HG02870 (cell line): Measurements from ENCODE around the gene CD55.

Experiments
- ATAC-seq: cut with Tn5 transposase; IDR thresholded peaks from one replicate; pipeline ENCODE4 v1.9.1; 2021; ENCODE audit warnings: mild to moderate bottlenecking, moderate library complexity; ENCODE audit not compliant: unreplicated experiment

CD55 gene

DNA sequence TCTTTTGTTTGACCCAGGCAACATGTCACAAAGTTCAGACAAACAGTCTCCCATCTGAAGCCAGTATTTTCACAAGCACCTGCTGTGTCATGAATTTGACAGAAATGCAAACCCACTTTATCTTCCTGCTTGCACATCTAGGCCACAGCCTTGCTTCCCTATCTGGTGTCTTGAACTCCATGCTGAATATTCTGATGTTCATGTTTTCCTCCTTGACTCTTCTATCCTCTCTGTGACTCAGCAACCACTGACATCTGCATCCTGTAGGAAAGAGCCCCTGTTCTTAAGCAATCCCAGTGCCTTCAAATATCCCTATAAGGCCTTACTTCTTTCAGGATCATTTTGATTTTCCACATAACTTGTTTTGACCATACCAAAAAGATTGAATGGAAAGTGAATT is 6.5 kb downstream of the CD55 start:
- no peak for ATAC-seq

GRCh38 chr1:207328908-207329440 is 7.5 kb downstream of the CD55 start:
- ATAC-seq = no peak

DNA sequence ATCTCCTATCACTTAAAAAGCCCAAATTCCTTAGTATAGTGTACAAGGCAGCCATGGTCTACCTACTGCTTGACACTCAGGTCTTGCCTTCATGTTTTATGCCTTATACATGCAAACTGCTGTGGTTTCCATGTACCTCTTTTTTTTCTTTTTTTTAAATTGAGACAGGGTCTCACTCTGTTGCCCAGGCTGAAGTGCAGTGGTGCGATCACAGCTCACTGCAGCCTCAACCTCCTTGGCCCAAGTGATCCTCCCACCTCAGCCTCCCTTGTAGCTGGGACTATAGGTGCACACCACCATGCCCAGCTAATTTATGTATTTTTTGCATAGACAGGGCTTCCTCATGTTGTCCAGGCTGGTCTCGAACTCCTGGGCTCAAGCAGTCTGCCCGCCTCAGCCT is 8.0 kb downstream of the CD55 start:
- no peak for ATAC-seq

GRCh38 chr1:207330011-207330710 is 8.7 kb downstream of the CD55 start:
- no peak for ATAC-seq

DNA sequence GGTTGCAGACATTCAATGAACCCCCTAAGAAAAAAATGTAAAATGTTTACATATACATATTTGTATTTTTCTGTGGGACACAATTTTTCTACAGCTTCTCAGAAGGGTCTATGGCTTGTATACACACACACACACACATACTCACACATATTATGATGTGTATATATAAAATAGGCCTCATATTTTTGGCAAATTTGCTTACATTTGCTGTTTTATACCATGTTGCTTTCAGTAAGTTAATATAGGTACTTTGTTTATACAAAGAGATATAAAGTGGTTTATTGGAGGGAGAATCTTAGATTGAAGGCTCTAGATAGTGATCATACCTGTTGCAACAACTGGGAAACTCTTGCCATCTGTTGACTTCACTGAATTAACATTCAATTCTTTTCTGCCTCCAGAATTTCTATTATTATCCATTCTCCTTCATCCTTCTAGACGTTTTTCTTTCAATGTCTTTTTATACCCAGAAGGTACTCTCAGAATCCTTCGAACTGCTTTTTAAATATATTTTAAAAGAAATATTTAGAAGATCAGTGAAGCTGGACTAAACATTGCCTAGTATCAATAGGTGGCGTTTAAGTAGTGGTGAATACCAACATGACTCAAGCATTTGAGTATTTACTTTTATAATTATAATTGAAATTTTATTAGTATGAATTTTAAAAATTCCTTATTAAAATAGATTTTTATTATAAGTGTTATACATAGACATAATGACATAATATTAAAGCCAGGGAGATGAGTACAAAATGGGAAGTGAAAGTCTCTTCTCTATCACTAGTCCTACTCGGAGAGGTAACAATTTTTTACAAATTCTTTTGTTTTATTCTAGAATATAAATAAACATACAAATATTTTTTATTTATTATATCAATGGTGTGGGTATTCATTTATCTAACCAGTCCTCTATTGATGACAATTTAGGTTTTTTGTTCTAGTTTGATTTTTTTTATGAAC is 10.2 kb downstream of the CD55 start:
- ATAC-seq = no peak

- ATAC-seq = no peak
Observed at GRCh38 chr1:207333009-207333600, 11.6 kb downstream of the CD55 start.

DNA sequence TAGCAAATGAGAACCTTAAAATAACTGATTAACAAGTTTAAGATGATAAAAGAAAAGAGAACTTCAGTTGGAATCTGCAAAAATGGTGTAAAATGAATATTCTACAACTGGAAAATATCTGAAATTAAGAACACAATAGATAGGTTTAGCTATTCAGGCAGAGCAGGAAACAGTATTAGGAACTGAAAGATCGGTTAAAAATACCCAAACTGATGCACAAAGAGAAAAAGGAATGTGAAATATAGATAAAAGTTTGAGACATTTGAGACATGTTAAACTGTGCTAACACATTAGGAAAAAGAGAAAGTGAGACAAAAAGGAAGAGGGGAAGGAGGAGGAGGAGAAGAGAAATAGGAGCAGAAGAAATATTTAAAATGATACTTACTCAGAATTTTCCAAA is 12.1 kb downstream of the CD55 start:
- no peak for ATAC-seq

DNA sequence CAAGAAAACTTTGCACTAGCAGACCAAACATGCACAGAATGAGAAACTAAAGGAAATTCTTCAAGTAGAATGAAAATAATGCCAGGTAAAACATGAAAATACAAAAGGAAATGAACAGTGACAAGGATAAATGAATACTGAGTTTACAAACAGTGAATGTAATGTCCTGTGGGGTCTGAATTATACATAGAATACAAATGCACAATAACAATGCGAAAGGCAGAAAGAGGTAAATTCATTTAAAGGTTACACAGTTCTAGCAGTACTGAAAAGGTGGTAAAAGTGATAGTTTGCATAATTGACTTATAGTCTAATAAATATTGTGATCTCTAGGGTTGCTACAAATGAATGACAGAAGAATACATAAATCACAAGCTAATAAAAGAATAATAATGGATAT is 12.9 kb downstream of the CD55 start:
- ATAC-seq = no peak

GRCh38 chr1:207335138-207335537 is 13.7 kb downstream of the CD55 start:
- ATAC-seq = no peak

DNA sequence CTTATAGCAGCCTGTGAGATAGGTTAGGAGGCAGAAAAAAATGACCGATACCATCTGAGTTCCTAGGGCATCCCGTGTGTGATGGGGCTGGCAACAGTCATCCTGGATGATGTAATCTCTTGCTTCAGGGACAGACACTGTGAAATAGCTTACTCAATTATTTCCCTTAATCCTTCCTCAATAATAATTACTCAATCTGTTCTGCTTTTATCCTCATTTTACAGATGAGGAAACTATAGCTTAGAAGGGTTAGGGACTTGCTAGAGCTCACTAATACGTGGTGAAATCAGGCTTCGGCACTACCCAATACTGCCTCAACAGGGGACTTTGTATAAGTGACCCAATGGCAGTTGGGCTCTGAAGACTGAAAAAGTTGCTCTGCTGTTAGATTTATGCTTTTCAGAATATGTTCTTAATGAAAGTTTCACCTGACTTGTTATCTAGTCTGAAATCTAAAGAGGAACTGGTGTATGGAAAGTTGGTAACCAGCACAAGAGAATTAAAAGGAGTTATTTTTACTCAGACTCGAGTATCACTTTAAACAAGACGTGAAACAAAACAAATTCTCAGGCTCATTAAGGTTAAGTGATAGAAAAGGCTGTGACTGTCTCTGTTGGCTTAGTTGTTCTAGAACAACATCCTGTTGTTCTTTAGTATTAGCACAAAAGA is 14.4 kb downstream of the CD55 start:
- ATAC-seq = peak; percentile 54

- ATAC-seq = peak; percentile 61
Observed at GRCh38 chr1:207336559-207337467, 15.3 kb downstream of the CD55 start.

DNA sequence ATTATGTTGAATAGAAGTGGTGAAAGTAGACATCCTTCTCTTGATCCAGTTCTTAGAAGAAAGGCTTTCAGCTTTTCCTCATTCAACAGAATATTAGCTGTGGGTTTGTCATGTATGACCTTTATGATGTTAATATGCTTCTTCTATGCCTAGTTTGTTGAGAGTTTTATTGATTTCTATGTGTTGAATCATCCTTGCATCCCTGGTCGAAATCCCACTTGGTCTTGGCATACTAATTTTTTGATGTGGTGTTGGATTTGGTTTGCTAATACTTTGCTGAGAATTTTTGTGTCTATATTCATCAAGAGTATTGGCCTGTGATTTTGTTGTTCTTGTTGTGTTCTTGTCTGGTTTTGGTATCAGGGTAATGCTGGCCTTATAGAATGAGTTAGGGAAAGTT is 20.9 kb downstream of the CD55 start:
- no peak for ATAC-seq

DNA sequence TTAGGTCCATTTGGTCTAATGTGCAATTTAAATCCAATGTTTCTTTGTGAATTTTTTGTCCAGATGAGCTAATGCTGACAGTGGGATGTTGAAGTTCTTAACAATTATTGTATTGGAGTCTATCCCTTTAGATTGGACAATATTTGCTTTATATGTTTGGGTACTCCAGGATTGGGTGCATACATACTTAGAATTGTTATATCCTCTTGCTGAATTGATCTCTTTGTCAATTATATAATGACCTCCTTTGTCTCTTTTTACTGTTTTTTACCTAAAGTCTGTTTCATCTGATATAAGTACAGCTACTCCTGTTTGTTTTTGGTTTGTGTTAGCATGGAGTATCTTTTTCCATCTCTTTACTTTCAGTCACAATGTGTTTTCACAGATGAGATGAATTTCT is 22.2 kb downstream of the CD55 start:
- no peak for ATAC-seq

GRCh38 chr1:207344221-207344620 is 22.7 kb downstream of the CD55 start:
- ATAC-seq = no peak

GRCh38 chr1:207345644-207346477 is 24.4 kb downstream of the CD55 start:
- ATAC-seq = no peak

DNA sequence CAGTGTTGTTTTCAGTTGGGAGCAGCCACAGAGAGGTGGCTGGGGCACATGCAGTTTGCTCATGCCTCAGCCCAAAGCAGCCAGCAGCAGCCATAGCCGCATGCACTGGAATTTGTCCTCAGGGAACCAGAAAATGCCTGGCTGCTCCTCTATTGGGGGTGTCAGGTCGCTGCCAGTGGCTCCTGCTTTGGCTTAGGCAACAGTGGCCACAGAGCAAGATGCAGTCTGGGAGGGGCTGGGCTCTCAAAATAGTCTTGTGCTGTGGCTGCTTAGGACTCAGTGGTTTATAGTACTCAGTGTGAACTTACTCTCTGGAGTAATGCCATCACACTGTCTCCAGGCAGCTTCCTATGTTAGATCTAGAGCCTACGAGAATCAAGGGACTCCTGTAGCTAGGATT is 25.0 kb downstream of the CD55 start:
- ATAC-seq = no peak

- no peak for ATAC-seq
Observed at GRCh38 chr1:207349979-207350378, 28.5 kb downstream of the CD55 start.

GRCh38 chr1:207352554-207352953 is 31.1 kb downstream of the CD55 start:
- no peak for ATAC-seq

GRCh38 chr1:207355060-207355459 is 33.6 kb downstream of the CD55 start:
- ATAC-seq = no peak
